Mesothelial cell of epicardium (in vitro differentiated cells): Measurements from ENCODE around the gene PGM3. TPM values are rescaled to one million over a fixed set of nuclear protein-coding genes. Genes with fewer than 3 reads are reported as not detected.

Experiments used
- DNase-seq, 2 experiments: peaks; one replicate each; pipeline ENCODE4 v3.0.0; 2021; ENCODE audit warnings: low spot score in 2 of 2; ENCODE audit not compliant: unreplicated experiment in 2 of 2
- H3K27ac Mint-ChIP-seq: 2 replicates; pipeline ENCODE4 v1.8.0; 2021; ENCODE audit warnings: mixed read lengths
- H3K27me3 Mint-ChIP-seq: 2 replicates; pipeline ENCODE4 v1.8.0; 2021; ENCODE audit warnings: low read depth, mixed read lengths
- H3K36me3 Mint-ChIP-seq: 2 replicates; pipeline ENCODE4 v1.8.0; 2021; ENCODE audit warnings: mixed read lengths
- H3K4me1 Mint-ChIP-seq: 2 replicates; pipeline ENCODE4 v1.8.0; 2021; ENCODE audit warnings: mixed read lengths
- H3K4me3 Mint-ChIP-seq: 2 replicates; pipeline ENCODE4 v1.8.0; 2021; ENCODE audit warnings: mild to moderate bottlenecking, moderate library complexity, mixed read lengths
- H3K9me3 Mint-ChIP-seq: 2 replicates; pipeline ENCODE4 v1.8.0; 2021; ENCODE audit warnings: mixed read lengths
- CTCF ChIP-seq: fragments of 200-600 bp; sonication (generic); IDR thresholded peaks from one replicate; pipeline ENCODE4 v1.5.0; 2021; ENCODE audit warnings: antibody characterized with exemption; ENCODE audit not compliant: unreplicated experiment
- total RNA-seq: library from RNA; stranded (reverse); gene quantifications from 3 replicates; pipeline ENCODE4 v1.2.1, GENCODE V29; 2021

The PGM3 gene
- total RNA-seq, 1 donor from 2014 or later, result 67.0 TPM

DNA sequence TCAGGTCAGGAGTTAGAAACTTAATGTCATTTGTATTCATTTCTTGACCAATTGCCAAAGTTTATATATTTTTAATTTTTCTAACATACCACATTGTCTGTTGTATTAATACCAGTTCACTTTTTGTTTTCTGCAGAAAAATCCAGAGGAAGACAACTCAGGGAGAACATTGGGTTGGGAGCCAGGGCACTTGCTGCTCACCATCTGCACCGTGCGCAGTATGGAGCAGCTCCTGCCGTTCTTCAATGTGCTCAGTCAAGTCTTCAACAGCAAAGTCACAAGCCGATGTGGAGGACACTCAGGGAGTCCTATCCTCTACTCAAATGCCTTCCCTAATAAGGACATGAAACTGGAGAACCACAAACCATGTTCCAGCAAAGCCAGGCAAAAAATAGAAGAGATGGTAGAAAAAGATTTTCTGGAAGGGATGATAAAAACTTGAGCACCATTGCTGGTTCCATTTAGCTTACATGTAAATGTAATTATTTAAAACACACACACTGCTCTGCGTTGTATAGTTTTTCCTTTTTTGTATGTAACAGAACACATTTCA lies 25.3 kb downstream of the PGM3 start:
- H3K36me3 Mint-ChIP-seq, result peaks cover 51% of the 10 kb centered on the region
- no peak for TF ChIP-seq CTCF
- no peak overlapping the region for H3K4me3 Mint-ChIP-seq
- no peak for DNase-seq
- H3K4me1 Mint-ChIP-seq, result peaks cover 13% of the 10 kb centered on the region
- no peak overlapping the region for H3K27ac Mint-ChIP-seq
- H3K27me3 Mint-ChIP-seq, result no peaks in the 10 kb centered on the region
- H3K9me3 Mint-ChIP-seq, result no peaks in the 10 kb centered on the region

DNA sequence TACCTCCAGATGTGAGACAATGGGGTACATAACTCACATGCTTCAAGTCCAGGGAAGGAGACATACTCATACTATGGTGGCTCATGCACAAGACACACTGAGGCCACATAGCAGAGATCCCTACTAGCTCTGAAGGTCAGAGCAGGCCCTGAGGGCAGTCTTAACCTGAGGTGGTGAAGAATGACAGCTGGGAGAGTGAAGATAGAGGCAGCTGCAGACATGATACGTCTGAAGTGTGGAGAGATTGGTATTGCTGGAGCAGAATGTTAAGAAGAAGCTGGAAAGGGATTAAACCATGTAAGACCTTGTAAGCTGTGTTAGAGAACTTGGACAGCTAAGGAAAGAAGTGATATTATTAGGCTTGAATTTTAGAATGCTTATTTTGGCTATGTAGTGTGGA lies 32.9 kb downstream of the PGM3 start:
- no peaks in the 10 kb centered on the region for H3K9me3 Mint-ChIP-seq
- H3K4me3 Mint-ChIP-seq, result no peak overlapping the region
- no peak for DNase-seq
- H3K4me1 Mint-ChIP-seq, result no peaks in the 10 kb centered on the region
- H3K27ac Mint-ChIP-seq, result no peak overlapping the region
- no peak for TF ChIP-seq CTCF
- H3K27me3 Mint-ChIP-seq, result no peaks in the 10 kb centered on the region
- H3K36me3 Mint-ChIP-seq, result peaks cover 45% of the 10 kb centered on the region

DNA sequence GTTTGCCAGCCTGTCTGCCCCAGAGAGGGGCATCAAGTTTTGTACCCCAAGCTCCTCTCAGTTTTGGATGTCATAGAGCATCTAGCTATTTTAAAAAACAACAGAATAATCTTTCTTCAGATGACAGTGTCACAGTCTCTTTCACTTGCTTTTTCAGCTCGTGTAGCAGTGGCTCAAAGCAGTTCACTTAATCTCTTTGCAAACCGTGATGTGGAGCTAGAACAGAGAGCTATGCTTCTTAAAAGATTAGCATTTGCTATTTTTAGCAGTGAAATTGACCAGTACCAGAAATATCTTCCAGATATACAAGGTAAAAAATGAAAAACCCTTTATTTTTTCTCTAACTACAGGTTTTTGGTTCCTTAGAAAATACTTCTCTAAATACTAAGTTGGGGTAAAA lies 37.3 kb downstream of the PGM3 start:
- DNase-seq, result no peak
- H3K27ac Mint-ChIP-seq, result no peak overlapping the region
- H3K4me1 Mint-ChIP-seq, result no peaks in the 10 kb centered on the region
- peaks cover 34% of the 10 kb centered on the region for H3K36me3 Mint-ChIP-seq
- H3K4me3 Mint-ChIP-seq, result no peak overlapping the region
- H3K27me3 Mint-ChIP-seq, result no peaks in the 10 kb centered on the region
- TF ChIP-seq CTCF, result no peak
- H3K9me3 Mint-ChIP-seq, result no peaks in the 10 kb centered on the region

DNA sequence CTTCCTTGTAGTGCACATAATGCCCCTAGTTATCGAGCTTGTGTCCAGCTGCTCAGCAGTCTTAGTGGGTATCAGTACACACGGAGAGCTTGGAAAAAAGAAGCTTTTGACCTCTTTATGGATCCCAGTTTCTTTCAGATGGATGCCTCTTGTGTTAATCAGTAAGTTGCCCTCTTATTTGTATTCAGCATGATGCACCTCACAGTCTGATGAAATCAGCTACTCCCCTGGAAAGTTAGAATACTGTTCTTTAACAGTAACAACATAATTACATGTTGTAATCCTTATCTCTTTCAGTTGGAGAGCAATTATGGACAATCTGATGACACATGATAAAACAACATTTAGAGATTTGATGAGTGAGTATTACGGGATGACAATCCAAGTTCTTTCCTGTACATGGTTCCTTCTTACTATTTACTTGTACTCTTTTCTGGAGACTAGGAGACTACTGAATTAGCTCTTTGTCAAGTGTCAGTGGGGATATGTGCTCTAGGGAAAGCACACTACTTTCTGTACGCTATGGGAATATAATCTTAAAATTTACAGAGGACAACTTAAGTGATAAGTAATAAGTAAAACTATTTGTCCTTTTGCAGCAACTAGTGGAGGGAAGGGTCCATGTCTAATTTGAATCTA lies 39.1 kb downstream of the PGM3 start:
- Mint-ChIP-seq H3K36me3 (peaks cover 27% of the 10 kb centered on the region), H3K27ac (no peak overlapping the region), H3K27me3 (no peaks in the 10 kb centered on the region), H3K9me3 (no peaks in the 10 kb centered on the region), H3K4me1 (no peaks in the 10 kb centered on the region), H3K4me3 (no peak overlapping the region)
- no peak for DNase-seq
- TF ChIP-seq CTCF, result no peak

DNA sequence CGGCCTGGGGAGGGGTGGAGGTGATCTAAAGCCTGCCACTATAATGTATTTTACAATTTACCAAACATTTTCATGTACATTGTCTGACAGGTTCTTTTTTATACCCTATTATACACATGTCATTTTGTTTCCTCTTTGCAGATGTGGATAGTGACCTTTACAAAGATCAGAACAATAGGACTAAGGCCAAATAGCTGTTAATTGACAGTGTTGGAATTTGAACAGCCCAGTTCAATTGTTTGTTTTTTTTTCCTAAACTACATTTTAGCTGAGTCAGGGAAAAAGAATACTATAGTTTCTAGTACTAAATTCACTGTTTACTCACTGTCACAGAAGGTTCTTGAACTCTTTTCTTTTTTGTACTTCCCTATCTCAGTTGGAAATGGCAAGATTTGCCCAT lies 40.2 kb downstream of the PGM3 start:
- TF ChIP-seq CTCF, result no peak
- Mint-ChIP-seq H3K9me3 (no peaks in the 10 kb centered on the region), H3K4me3 (no peak overlapping the region), H3K27me3 (no peaks in the 10 kb centered on the region), H3K4me1 (no peaks in the 10 kb centered on the region), H3K27ac (no peak overlapping the region), H3K36me3 (peaks cover 29% of the 10 kb centered on the region)
- DNase-seq, result no peak

- H3K9me3 Mint-ChIP-seq, result no peaks in the 10 kb centered on the region
- no peaks in the 10 kb centered on the region for H3K4me1 Mint-ChIP-seq
- no peak overlapping the region for H3K27ac Mint-ChIP-seq
- no peaks in the 10 kb centered on the region for H3K27me3 Mint-ChIP-seq
- no peak for DNase-seq
- no peak overlapping the region for H3K4me3 Mint-ChIP-seq
- no peak for TF ChIP-seq CTCF
- peaks cover 20% of the 10 kb centered on the region for H3K36me3 Mint-ChIP-seq
These were observed 42.0 kb downstream of the PGM3 start for GRCh38 chr6:83151114-83151513.
